HG03060 (cell line): ENCODE data around the gene MISP3.

Source experiments
- ATAC-seq: cut with Tn5 transposase; IDR thresholded peaks from one replicate; pipeline ENCODE4 v1.9.1; 2021; ENCODE audit warnings: low read depth, moderate number of reproducible peaks; ENCODE audit not compliant: unreplicated experiment

MISP3 gene

GRCh38 chr19:14053032-14053431, 19.6 kb upstream of the MISP3 start:
- no peak for ATAC-seq

GRCh38 chr19:14053500-14053899, 19.1 kb upstream of the MISP3 start:
- no peak for ATAC-seq

- no peak for ATAC-seq
Observed at GRCh38 chr19:14054099-14054498, 18.5 kb upstream of the MISP3 start.

GRCh38 chr19:14054721-14055120, 17.9 kb upstream of the MISP3 start:
- no peak for ATAC-seq

GRCh38 chr19:14055396-14055795, 17.2 kb upstream of the MISP3 start:
- no peak for ATAC-seq

GRCh38 chr19:14056069-14056666, 16.4 kb upstream of the MISP3 start:
- ATAC-seq: no peak

- no peak for ATAC-seq
Observed at GRCh38 chr19:14056741-14057356, 15.7 kb upstream of the MISP3 start.

- ATAC-seq: no peak
Observed at GRCh38 chr19:14058182-14059092, 14.1 kb upstream of the MISP3 start.

GRCh38 chr19:14059093-14059480, 13.5 kb upstream of the MISP3 start:
- no peak for ATAC-seq

- ATAC-seq: no peak
Observed at GRCh38 chr19:14059652-14060155, 12.9 kb upstream of the MISP3 start.

- no peak for ATAC-seq
Observed at GRCh38 chr19:14061081-14061749, 11.4 kb upstream of the MISP3 start.

GRCh38 chr19:14061751-14062557, 10.6 kb upstream of the MISP3 start, which contains the start of gene PALM3:
Gene PALM3 (minus strand): TSS chr19:14062076. CDS start chr19:14061980, 96 bp downstream.
- ATAC-seq: no peak

- ATAC-seq: no peak
Observed at GRCh38 chr19:14062558-14062855, 10.1 kb upstream of the MISP3 start.

GRCh38 chr19:14063105-14063504, 9.5 kb upstream of the MISP3 start:
- no peak for ATAC-seq

- no peak for ATAC-seq
Observed at GRCh38 chr19:14066134-14066533, 6.5 kb upstream of the MISP3 start.

GRCh38 chr19:14070268-14071050, 2.1 kb upstream of the MISP3 start:
- no peak for ATAC-seq

GRCh38 chr19:14073261-14073924, 807 bp downstream of the MISP3 start:
- no peak for ATAC-seq

- ATAC-seq: no peak
Observed at GRCh38 chr19:14073925-14074838, 1.6 kb downstream of the MISP3 start.
